HG02623 (cell line): ENCODE results near the gene MAP3K4.
"Not testable (repeated sequence)": the region's sequence is repeated elsewhere in the genome, so short reads cannot be mapped to it uniquely, and the experiment has no call there.

Source experiments
- ATAC-seq: cut with Tn5 transposase; IDR thresholded peaks from one replicate; pipeline ENCODE4 v1.9.1; 2021; ENCODE audit warnings: moderate library complexity; ENCODE audit not compliant: unreplicated experiment

MAP3K4 gene

DNA sequence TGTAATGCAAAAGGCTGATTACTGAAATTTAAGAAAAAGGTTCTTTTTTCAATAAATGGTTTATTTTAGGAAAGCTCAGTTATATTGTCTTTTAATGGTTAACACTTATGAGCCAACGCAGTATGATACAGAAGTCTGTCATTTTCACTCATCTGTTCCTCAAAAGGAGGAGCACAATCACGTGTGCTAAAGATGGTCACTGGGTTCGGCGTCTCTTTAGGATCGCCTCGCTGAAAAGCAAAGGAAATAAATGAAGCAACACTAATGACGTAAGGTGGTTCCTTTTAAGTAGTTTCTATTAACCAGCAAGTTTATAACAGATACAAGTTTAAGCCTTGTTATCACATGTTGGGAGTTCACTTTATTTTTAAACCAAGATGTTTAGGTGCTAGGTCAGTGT lies 125.7 kb downstream of the MAP3K4 start:
- no peak for ATAC-seq

- ATAC-seq: no peak
These were observed 126.4 kb downstream of the MAP3K4 start for GRCh38 chr6:161117942-161118341.

DNA sequence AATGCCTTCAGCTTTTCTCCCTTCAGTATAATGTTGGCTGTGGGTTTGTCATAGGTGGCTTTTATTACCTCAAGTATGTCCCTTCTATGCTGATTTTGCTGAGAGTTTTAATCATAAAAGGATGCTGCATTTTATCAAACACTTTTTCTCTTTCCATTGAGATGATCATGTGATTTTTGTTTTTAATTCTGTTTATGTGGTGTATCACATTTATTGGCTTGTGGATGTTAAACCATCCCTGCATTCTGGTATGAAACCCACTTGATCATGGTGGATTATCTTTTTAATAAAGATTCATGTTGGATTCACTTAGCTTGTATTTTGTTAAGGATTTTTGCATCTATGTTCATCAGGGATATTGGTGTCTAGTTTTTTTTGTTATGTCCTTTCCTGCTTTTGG lies 131.8 kb downstream of the MAP3K4 start:
- ATAC-seq: not testable (repeated sequence)

DNA sequence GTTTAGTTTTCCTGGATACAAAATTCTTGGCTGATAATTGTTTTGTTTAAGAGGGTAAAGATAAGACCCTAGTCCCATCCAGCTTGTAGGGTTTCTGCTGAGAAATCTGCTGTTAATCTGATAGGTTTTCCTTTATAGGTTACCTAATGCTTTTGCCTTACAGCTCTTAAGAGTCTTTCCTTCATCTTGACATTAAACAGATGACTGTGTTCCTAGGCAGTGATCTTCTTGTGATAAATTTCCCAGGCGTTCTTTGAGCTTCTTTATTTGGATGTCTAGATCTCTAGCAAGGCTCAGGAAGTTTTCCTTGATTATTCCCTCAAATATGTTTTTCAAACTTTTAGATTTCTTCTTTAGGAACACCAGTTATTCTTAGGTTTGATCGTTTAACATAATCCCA lies 134.0 kb downstream of the MAP3K4 start:
- no peak for ATAC-seq

- ATAC-seq: no peak
These were observed 135.6 kb downstream of the MAP3K4 start for GRCh38 chr6:161127071-161127740.

GRCh38 chr6:161128230-161128629 lies 136.7 kb downstream of the MAP3K4 start:
- ATAC-seq: no peak

- ATAC-seq: no peak
These were observed 137.2 kb downstream of the MAP3K4 start for GRCh38 chr6:161128680-161129196.

- no peak for ATAC-seq
These were observed 139.0 kb downstream of the MAP3K4 start for GRCh38 chr6:161130541-161130940.

GRCh38 chr6:161130967-161131766 lies 139.6 kb downstream of the MAP3K4 start:
- no peak for ATAC-seq

- ATAC-seq: no peak
These were observed 140.8 kb downstream of the MAP3K4 start for GRCh38 chr6:161132384-161132783.

DNA sequence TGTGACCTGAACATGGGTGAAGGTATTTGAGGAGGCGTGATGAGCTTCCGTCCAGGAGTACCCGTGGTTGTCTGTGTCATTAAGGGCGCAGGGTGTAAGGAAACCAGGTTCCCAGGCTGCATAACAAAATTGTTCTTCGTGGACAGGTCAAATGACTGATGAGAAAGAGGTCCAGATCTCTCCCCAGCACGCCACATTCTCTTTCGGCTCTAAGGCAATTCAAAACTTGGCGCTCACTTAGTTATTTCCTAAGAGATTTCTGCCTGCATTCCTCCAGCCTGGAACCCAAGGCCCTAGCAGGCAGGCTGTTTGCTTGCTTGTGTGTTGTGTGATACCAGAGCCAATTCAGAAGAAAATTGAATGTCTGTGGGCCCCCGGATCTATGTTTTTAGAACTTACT lies 142.4 kb downstream of the MAP3K4 start:
- ATAC-seq: no peak

DNA sequence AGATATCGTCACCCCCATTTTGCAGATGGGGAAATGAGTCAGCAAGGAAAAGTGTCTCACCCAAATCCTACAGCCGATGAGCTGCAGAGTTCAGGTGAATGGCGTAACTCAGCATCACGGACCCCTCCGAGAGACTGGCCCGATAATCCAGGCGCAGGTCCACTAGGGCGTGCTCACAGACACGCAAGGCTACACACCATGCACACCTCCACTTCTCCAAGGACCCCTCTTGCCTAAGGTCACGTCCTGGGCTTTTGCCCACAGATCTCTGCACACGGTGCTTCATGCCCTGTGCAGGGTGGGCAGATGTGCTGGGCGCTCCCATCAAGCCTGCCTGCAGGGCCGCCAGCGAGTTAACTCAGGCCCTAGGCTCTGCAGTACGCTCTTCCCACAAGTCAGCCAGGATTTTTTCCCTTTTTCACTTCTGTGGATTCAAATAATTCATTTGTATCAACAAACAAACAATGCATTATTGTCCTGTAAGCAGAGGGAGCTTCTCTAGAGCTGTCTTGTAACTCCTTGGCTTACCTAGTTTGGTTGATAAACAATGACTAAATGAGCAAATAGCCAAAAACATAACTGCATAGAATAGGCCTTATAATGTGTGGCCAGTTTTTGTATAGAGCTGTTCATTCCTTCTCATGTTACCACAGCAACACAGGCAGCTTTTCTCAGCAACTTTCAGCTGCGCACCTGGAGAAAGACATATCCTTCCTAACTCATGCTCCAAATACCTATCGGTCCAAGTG lies 143.2 kb downstream of the MAP3K4 start:
- ATAC-seq: no peak

DNA sequence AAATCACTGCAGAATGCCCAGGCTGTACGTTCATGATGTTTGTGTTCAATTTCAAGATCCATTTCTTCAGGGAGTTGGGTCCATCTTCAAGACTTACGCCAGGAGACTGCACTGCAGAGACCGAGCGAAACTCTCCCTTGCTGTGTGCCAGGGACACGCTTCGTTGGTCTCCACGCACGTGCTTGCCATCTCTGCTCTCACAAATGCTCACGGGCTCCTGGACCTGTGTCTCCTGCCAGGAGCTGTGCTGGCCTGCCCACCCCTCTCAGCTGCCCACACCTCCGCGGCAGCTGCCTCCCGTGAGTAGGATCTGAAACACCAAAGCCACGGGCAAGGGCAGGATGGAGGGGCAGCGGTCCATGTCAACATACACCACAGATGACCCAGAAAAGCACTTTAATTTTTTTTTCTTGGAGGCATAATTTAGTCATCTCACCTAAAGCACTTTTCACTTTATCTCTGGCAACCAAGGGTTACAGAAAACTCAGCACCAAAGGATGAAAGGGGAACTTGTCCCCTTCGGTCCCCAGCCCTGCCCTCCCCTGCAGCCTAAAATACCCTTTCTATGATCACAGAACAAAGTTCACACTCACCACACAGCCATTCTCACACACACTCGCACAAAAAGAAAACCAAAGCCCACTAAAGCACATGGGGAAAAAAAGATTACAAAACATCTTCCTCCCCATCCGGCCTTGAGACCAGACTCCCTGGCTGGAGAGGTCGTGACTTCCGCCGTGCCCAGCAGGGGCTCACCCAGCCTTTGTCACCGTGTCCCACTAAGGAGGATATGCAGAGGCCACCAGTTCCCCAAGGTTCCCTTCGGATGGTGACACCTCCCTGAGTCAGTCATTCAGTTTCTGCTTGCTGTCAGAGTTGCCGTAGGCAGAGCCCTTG lies 144.4 kb downstream of the MAP3K4 start:
- ATAC-seq: peak; percentile 34

DNA sequence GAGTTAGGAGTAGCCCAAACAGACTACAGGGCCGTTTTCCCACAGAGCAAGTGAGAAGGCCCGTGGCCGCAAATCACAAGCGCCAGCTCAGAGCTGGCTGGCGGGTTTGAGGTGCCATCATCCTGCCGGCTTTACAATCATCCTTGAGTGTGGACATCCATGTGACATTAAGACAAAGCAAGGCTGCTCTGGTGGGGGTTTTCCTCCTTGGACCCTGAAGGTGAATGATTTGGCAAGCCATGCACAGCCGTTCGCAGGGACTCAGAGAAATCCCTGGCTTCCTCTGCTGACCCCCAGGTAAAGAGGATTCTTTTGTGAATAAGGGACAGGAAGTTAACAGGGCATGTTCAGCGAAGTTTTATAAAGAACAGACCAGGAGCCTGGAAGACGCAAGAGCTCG lies 145.1 kb downstream of the MAP3K4 start:
- no peak for ATAC-seq

- ATAC-seq: no peak
These were observed 145.8 kb downstream of the MAP3K4 start for GRCh38 chr6:161137320-161137719.

DNA sequence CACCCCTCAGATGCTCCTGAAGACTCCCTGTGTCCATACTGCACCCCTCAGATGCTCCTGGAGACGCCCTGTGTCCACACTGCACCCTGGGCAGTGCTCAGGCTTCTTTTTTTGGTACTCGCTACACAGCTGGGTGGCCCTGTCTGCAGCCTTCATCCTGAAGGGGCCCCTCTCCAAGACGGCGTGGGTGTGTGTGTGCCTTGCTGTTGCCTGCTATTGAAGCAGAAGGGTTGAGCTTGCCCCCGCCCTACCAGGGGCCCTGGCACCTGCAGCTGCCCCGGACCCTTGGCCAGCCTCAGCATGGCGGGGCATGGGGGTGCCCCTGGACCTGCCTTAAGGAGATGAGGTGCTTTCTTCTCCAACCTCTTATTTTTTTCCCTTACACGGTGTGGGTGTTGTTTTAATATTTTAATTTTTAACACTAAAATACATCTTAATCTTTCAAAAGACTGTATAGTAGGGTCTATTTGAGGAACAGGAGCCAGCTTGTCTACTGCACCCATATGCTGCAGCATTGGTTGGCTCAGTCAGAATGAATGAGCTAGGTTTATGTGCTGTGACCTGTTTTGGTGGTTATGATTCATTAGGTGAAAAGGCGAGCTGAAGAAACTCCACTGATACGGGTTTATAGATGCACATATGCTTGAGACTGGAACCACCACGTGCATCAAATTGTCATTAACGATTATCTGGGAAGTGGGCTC lies 146.4 kb downstream of the MAP3K4 start:
- no peak for ATAC-seq

- no peak for ATAC-seq
These were observed 147.2 kb downstream of the MAP3K4 start for GRCh38 chr6:161138543-161139303.

DNA sequence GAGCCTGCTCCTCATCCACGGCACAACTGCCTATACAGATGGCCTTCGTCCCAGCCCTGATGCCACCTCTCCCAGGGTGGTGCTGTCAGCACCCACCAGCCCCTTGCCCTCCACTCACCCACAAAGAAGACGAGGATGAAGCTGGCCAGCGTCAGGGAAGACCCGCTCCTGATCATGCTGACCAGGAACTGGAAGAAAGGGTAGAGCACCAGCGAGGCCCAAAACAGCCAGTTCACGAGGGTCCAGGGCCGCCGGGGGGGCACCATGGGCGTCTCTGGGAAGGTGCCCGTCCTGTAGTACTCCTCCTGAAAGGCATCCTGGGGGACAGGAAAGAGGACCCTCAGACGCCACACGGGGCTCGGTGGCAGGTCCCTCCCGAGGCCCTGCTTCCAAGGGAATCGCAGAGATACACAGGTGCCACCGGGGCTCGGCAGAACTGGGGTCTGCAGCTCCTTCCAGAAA lies 147.8 kb downstream of the MAP3K4 start:
- ATAC-seq: no peak
